BE2C (cell line): Measurements from ENCODE around the gene ADGRB3.

ENCODE experiments used
- DNase-seq: peaks from one replicate; pipeline ENCODE4 v3.0.0-alpha.2; 2020
- H3K27me3 ChIP-seq: fragments of 250-450 bp; sonication (Bioruptor Pico); 2 replicates; pipeline ENCODE4 v1.5.1; 2020; ENCODE audit warnings: mild to moderate bottlenecking
- H3K36me3 ChIP-seq: fragments of 250-450 bp; sonication (Bioruptor Pico); 2 replicates; pipeline ENCODE4 v1.5.1; 2020; ENCODE audit warnings: mild to moderate bottlenecking
- H3K4me1 ChIP-seq: fragments of 250-450 bp; sonication (Bioruptor Pico); 2 replicates; pipeline ENCODE4 v1.5.1; 2020
- H3K4me3 ChIP-seq: 2 replicates; pipeline ENCODE4 v1.5.1; 2011; ENCODE audit warnings: low read depth, low read length
- H3K9me3 ChIP-seq: fragments of 250-450 bp; sonication (Bioruptor Pico); 2 replicates; pipeline ENCODE4 v1.5.1; 2020
- CTCF ChIP-seq: IDR thresholded peaks from 2 replicates; pipeline ENCODE4 v1.5.1; 2012; ENCODE audit warnings: mild to moderate bottlenecking, low read depth, low read length

The ADGRB3 gene

GRCh38 chr6:68632734-68633133, 2.3 kb upstream of the ADGRB3 start:
- peak overlapping the region; percentile 98 for H3K4me3 ChIP-seq
- DNase-seq = no peak
- H3K9me3 ChIP-seq = no peaks in the 10 kb centered on the region
- H3K27me3 ChIP-seq = no peaks in the 10 kb centered on the region
- TF ChIP-seq CTCF = no peak
- peaks cover 4% of the 10 kb centered on the region; the same call in 1 of the 2 replicates for H3K4me1 ChIP-seq
- H3K36me3 ChIP-seq = no peaks in the 10 kb centered on the region

- no peak for TF ChIP-seq CTCF
- H3K27me3 ChIP-seq = no peaks in the 10 kb centered on the region
- H3K4me3 ChIP-seq = peak overlapping the region; percentile 98
- DNase-seq = no peak
- H3K9me3 ChIP-seq = no peaks in the 10 kb centered on the region
- H3K36me3 ChIP-seq = peaks cover under 1% of the 10 kb centered on the region
- H3K4me1 ChIP-seq = peaks cover 5% of the 10 kb centered on the region; the same call in 1 of the 2 replicates
Measured at GRCh38 chr6:68633281-68633971, 1.7 kb upstream of the ADGRB3 start.

GRCh38 chr6:68633972-68634725, 933 bp upstream of the ADGRB3 start:
- H3K9me3 ChIP-seq = no peaks in the 10 kb centered on the region
- H3K27me3 ChIP-seq = no peaks in the 10 kb centered on the region
- no peak for DNase-seq
- no peak for TF ChIP-seq CTCF
- peaks cover 7% of the 10 kb centered on the region for H3K36me3 ChIP-seq
- H3K4me1 ChIP-seq = peaks cover 11% of the 10 kb centered on the region; the same call in 1 of the 2 replicates
- peak overlapping the region; percentile 98 for H3K4me3 ChIP-seq

DNA sequence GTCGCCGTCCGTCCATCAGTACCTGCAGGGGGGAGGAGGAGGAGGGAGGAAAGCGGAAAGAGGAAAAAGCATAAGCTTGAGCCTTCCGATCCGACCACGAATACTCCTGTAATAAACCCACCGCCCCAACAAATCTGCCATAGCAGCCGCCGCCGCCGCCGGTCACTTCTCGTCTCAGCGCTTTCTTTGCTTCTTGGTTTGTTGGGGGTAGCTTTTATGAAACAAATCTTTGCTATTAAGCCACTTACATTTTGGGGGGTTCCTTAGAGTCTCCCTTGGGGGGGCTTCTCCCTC, 277 bp downstream of the ADGRB3 start:
- H3K36me3 ChIP-seq = peaks cover 13% of the 10 kb centered on the region
- no peaks in the 10 kb centered on the region for H3K27me3 ChIP-seq
- no peak for DNase-seq
- H3K4me3 ChIP-seq = peak overlapping the region; percentile 89
- TF ChIP-seq CTCF = no peak
- peaks cover 14% of the 10 kb centered on the region for H3K4me1 ChIP-seq
- H3K9me3 ChIP-seq = no peaks in the 10 kb centered on the region

DNA sequence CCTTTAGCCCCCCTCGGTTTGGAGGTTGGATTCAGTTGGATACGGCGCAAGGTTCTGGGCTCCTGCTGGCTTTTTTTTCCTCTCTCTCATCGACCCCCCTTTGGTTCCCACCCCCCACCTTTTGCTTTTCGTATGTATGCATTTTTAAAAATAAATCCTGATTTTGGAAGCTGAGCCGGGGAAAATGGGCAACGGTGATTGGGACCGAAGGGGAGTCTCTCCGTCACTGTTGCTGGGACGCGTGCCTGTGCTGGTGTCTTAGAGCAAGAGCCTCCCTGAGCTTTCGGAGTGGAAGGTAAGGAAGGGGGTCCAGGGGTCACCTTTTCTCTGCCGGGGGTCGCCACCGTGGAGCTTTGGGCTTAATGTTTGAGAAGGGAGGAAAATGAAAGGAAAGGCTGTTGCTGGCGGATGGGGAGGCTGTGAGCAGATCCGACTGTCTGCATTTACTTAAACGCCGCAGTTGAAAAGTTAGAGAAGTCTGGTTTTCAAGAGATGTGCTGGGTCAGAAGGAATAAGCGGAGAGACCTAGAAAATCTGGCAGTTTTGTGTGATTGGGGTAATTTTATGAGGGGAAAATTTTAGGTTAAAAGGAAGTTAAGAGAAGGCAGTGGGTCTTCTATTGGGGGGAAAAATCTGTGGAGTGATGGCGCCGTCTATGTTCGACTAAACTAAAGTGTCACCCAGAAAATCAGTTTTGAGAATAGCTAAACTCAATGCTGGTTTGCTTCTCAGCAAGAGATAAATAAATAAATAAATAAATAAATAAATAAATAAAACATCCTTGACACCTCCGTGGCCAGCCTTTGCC, 828 bp downstream of the ADGRB3 start:
- H3K4me3 ChIP-seq = peak overlapping the region; percentile 89

More for the DNA sequence above, 828 bp downstream of the ADGRB3 start:
- peak; percentile 45 for DNase-seq
- TF ChIP-seq CTCF = peak; percentile 30; the same call in 1 of the 2 replicates
- Histone ChIP-seq H3K9me3 (no peaks in the 10 kb centered on the region), H3K36me3 (peaks cover 13% of the 10 kb centered on the region), H3K4me1 (peaks cover 15% of the 10 kb centered on the region), H3K27me3 (no peaks in the 10 kb centered on the region)
